Thyroid gland (tissue), 4 donors: ENCODE data around the gene ADCY5. TPM values are rescaled to one million over a fixed set of nuclear protein-coding genes. Genes with fewer than 3 reads are reported as not detected.

Source experiments
- DNase-seq, 2 donors: peaks; one replicate each; pipeline ENCODE4 v3.0.0-alpha.2; 2019
- H3K27ac ChIP-seq, 3 donors: fragments of 200-600 bp; sonication (generic); 1 replicate in 2 of 3; 2 replicates in 1 of 3; pipeline ENCODE4 v1.5.1; 2016 to 2019; ENCODE audit warnings: mild to moderate bottlenecking in 1 of 3, moderate library complexity in 1 of 3
- H3K27me3 ChIP-seq: fragments of 200-600 bp; sonication (generic); one replicate; pipeline ENCODE4 v1.5.1; 2019
- H3K36me3 ChIP-seq, 2 donors: fragments of 200-600 bp; sonication (generic); one replicate each; pipeline ENCODE4 v1.5.1; 2016 to 2019
- H3K4me1 ChIP-seq, 2 donors: fragments of 200-600 bp; sonication (generic); one replicate each; pipeline ENCODE4 v1.5.1; 2017 to 2019
- H3K4me3 ChIP-seq, 3 donors: fragments of 200-600 bp; sonication (generic); replicated peaks in 1 of 3; 1 replicate in 2 of 3; 2 replicates in 1 of 3; pipeline ENCODE4 v1.5.1; 2016; ENCODE audit warnings: mild to moderate bottlenecking in 1 of 3
- H3K9me3 ChIP-seq: fragments of 200-600 bp; sonication (generic); one replicate; pipeline ENCODE4 v1.5.1; 2017
- CTCF ChIP-seq, 6 experiments: fragments of 200-600 bp in 3 of 6; fragments of 450-650 bp in 3 of 6; sonication (generic) in 3 of 6; IDR thresholded peaks; one replicate each; pipeline ENCODE4 v1.5.1; 2016 to 2019; ENCODE audit warnings: antibody characterized with exemption in 6 of 6, mild to moderate bottlenecking in 2 of 6, inconsistent platforms in 1 of 6, moderate library complexity in 1 of 6
- POLR2A ChIP-seq, 2 donors: fragments of 450-650 bp; IDR thresholded peaks; one replicate each; pipeline ENCODE4 v1.6.1; 2017; ENCODE audit warnings: antibody characterized with exemption in 2 of 2, mild to moderate bottlenecking in 2 of 2, moderate library complexity in 1 of 2
- WGBS, 2 donors: methylation state at CpG; one replicate each; pipeline ENCODE4 v1.1.5; 2017; 5-methylcytosine and 5-hydroxymethylcytosine counted together
- intact Hi-C: fragments of 100-400 bp; cut with DNase I; formaldehyde crosslinking; loops from one replicate; pipeline ENCODE4 v1.15.1; 2023
- total RNA-seq, 4 donors: library from RNA; depleted of rRNA; stranded (reverse); fragments of >200 nt; gene quantifications; one replicate each; pipeline ENCODE4 v1.2.3, GENCODE V29; 2016

Gene ADCY5
- total RNA-seq, 4 donors from 2014 or later, result 0.78 to 2.7 (median 1.8) TPM

GRCh38 chr3:123343296-123344174 lies 105.4 kb downstream of the ADCY5 start:
- 81 to 90% methylated on average over 7 to 12 of the region's 15 CpGs for WGBS, 2 donors
- Histone ChIP-seq H3K9me3 (no peaks in the 10 kb centered on the region), H3K4me1 (no peaks in the 10 kb centered on the region), H3K36me3 (no peaks in the 10 kb centered on the region), H3K27me3 (no peaks in the 10 kb centered on the region), H3K4me3 (no peak overlapping the region), H3K27ac (no peak overlapping the region)
- TF ChIP-seq POLR2A (IDR thresholded peaks at IDR 0.05) (no peak), CTCF (IDR thresholded peaks at IDR 0.05) (no peak)
- no peak for DNase-seq
- intact Hi-C loops, result no loop called here

- Histone ChIP-seq H3K27me3 (no peaks in the 10 kb centered on the region), H3K4me1 (no peaks in the 10 kb centered on the region), H3K36me3 (no peaks in the 10 kb centered on the region), H3K9me3 (no peaks in the 10 kb centered on the region), H3K4me3 (no peak overlapping the region), H3K27ac (no peak overlapping the region)
- TF ChIP-seq POLR2A (IDR thresholded peaks at IDR 0.05), result no peak
- no peak for TF ChIP-seq CTCF (IDR thresholded peaks at IDR 0.05)
- intact Hi-C loops, result no loop called here
- DNase-seq, result no peak
- WGBS, 2 donors, result 77 to 82% methylated on average over 7 of the region's 8 CpGs
Observed at GRCh38 chr3:123342631-123343080, 106.2 kb downstream of the ADCY5 start.

GRCh38 chr3:123341871-123342630 lies 106.8 kb downstream of the ADCY5 start:
- Histone ChIP-seq H3K4me3 (no peak overlapping the region), H3K9me3 (no peaks in the 10 kb centered on the region), H3K4me1 (no peaks in the 10 kb centered on the region), H3K27me3 (no peaks in the 10 kb centered on the region), H3K27ac (no peak overlapping the region), H3K36me3 (no peaks in the 10 kb centered on the region)
- DNase-seq, result no peak
- intact Hi-C loops, result no loop called here
- WGBS, 2 donors, result 70 to 77% methylated on average over 15 to 16 of the region's 16 CpGs
- TF ChIP-seq POLR2A (IDR thresholded peaks at IDR 0.05), result no peak

- H3K27me3 ChIP-seq, result no peaks in the 10 kb centered on the region
- 81 to 89% methylated on average over 4 of the region's 4 CpGs for WGBS, 2 donors
- TF ChIP-seq POLR2A (IDR thresholded peaks at IDR 0.05) (no peak), CTCF (IDR thresholded peaks at IDR 0.05) (no peak)
- H3K9me3 ChIP-seq, result no peaks in the 10 kb centered on the region
- H3K4me3 ChIP-seq, result no peak overlapping the region
- intact Hi-C loops, result no loop called here
- no peak for DNase-seq
- no peak overlapping the region for H3K27ac ChIP-seq
- no peaks in the 10 kb centered on the region for H3K4me1 ChIP-seq
- H3K36me3 ChIP-seq, result no peaks in the 10 kb centered on the region
Observed at GRCh38 chr3:123340336-123340735, 108.6 kb downstream of the ADCY5 start.

- Histone ChIP-seq H3K4me1 (no peaks in the 10 kb centered on the region), H3K36me3 (no peaks in the 10 kb centered on the region), H3K4me3 (no peak overlapping the region), H3K27me3 (no peaks in the 10 kb centered on the region), H3K9me3 (no peaks in the 10 kb centered on the region), H3K27ac (no peak overlapping the region)
- 96 to 97% methylated on average over 3 of the region's 3 CpGs for WGBS, 2 donors
- intact Hi-C loops, result no loop called here
- DNase-seq, result no peak
- TF ChIP-seq CTCF (IDR thresholded peaks at IDR 0.05) (no peak), POLR2A (IDR thresholded peaks at IDR 0.05) (no peak)
Observed at GRCh38 chr3:123339302-123339701, 109.6 kb downstream of the ADCY5 start.
